ENCODE measurements around the gene CNNM1. TPM values are rescaled to one million over a fixed set of nuclear protein-coding genes. Genes with fewer than 3 reads are reported as not detected.

Gene CNNM1
- total RNA-seq, 6 donors from 2014 or later = 0.40 to 1.1 (median 0.69) TPM; not detected in 1

GRCh38 chr10:99399664-99400063, 70.5 kb downstream of the CNNM1 start:
- TF ChIP-seq CTCF (IDR thresholded peaks at IDR 0.05) (no peak), POLR2A (IDR thresholded peaks at IDR 0.05) (no peak), EP300 (IDR thresholded peaks at IDR 0.05) (no peak), POLR2AphosphoS5 (IDR thresholded peaks at IDR 0.05) (no peak)
- Histone ChIP-seq H3K36me3 (peaks cover 0 to 77% (median 58%) of the 10 kb centered on the region in 4 donors), H3K4me3 (no peak overlapping the region), H3K27me3 (no peaks in the 10 kb centered on the region), H3K4me1 (peaks cover 0 to 9% (median 4%) of the 10 kb centered on the region in 4 donors), H3K9me3 (no peaks in the 10 kb centered on the region), H3K27ac (no peak overlapping the region)
- DNase-seq (no peak), ATAC-seq (ENCODE audit: low FRiP score in 2 of 2) (no peak)
- 100% methylated on average over 3 of the region's 3 CpGs for WGBS, 2 donors

GRCh38 chr10:99403674-99404073, 74.5 kb downstream of the CNNM1 start:
- TF ChIP-seq POLR2AphosphoS5 (IDR thresholded peaks at IDR 0.05) = no peak
- TF ChIP-seq CTCF (IDR thresholded peaks at IDR 0.05) = no peak
- no peak for TF ChIP-seq POLR2A (IDR thresholded peaks at IDR 0.05)
- no peak for TF ChIP-seq EP300 (IDR thresholded peaks at IDR 0.05)
- Histone ChIP-seq H3K27ac (no peak overlapping the region), H3K4me3 (no peak overlapping the region), H3K27me3 (no peaks in the 10 kb centered on the region), H3K9me3 (no peaks in the 10 kb centered on the region), H3K4me1 (no peaks in the 10 kb centered on the region), H3K36me3 (peaks cover 7 to 82% (median 60%) of the 10 kb centered on the region in 4 donors)
- DNase-seq (no peak), ATAC-seq (ENCODE audit: low FRiP score in 2 of 2) (no peak)
- WGBS, 2 donors = 73 to 85% methylated on average over 9 of the region's 9 CpGs

DNA sequence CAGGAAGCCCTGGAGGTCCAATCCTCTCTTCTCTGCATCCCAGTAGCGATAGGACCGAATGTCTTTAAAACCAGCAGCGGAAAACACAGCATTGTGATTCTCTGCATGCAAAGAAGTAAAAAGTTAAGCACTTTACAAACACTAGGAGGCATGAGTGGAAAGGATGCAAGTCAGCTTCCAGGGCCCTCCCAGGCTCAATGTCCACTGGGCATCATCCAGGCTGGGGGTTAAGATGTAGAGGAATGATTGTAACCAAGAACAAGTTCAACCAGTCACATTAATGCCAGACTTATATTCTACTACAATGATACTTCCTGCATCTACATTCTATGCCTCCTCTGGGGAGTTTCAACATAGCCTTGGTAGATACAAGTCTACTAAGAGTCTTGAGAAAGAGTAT, 77.0 kb downstream of the CNNM1 start:
- Histone ChIP-seq H3K36me3 (peaks cover 7 to 59% (median 45%) of the 10 kb centered on the region in 4 donors), H3K9me3 (no peaks in the 10 kb centered on the region), H3K4me1 (no peaks in the 10 kb centered on the region), H3K4me3 (no peak overlapping the region), H3K27me3 (no peaks in the 10 kb centered on the region), H3K27ac (no peak overlapping the region)
- DNase-seq (no peak), ATAC-seq (ENCODE audit: low FRiP score in 2 of 2) (no peak)
- 94 to 96% methylated on average over 3 of the region's 3 CpGs for WGBS, 2 donors
- no peak for TF ChIP-seq POLR2A (IDR thresholded peaks at IDR 0.05)

DNA sequence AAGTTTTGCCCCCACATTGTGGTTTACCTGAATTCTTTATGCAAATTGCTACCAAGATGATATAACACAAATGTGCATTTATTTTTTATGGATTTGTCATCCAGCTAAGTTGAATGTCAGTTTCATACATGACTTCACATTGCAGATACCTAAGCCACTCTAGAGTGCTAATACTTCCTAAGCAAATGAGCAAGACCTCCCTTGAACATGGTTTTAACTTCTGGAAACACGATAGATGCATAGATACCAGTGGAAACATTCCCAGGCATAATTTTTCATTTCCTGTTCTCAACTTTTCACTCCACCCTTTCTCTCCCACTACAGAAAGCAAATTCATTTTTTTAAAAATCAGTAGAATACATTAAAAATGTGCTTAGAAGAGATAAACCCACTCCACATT, 81.0 kb downstream of the CNNM1 start:
- ATAC-seq (ENCODE audit: low FRiP score in 2 of 2) (no peak), DNase-seq (no peak)
- Histone ChIP-seq H3K27ac (no peak overlapping the region), H3K9me3 (no peaks in the 10 kb centered on the region), H3K27me3 (no peaks in the 10 kb centered on the region), H3K4me3 (no peak overlapping the region), H3K36me3 (peaks cover 7 to 21% (median 13%) of the 10 kb centered on the region in 4 donors), H3K4me1 (no peaks in the 10 kb centered on the region)
- 47 to 80% methylated on average over 1 of the region's 1 CpG for WGBS, 2 donors
- no peak for TF ChIP-seq POLR2A (IDR thresholded peaks at IDR 0.05)
- no peak for TF ChIP-seq EP300 (IDR thresholded peaks at IDR 0.05)
- TF ChIP-seq POLR2AphosphoS5 (IDR thresholded peaks at IDR 0.05) = no peak
- no peak for TF ChIP-seq CTCF (IDR thresholded peaks at IDR 0.05)

GRCh38 chr10:99410876-99411275, 81.7 kb downstream of the CNNM1 start:
- Histone ChIP-seq H3K27ac (no peak overlapping the region), H3K4me1 (no peaks in the 10 kb centered on the region), H3K9me3 (no peaks in the 10 kb centered on the region), H3K4me3 (no peak overlapping the region), H3K27me3 (no peaks in the 10 kb centered on the region), H3K36me3 (peaks cover 6 to 14% (median 9%) of the 10 kb centered on the region in 4 donors)
- no peak for TF ChIP-seq POLR2AphosphoS5 (IDR thresholded peaks at IDR 0.05)
- no peak for TF ChIP-seq CTCF (IDR thresholded peaks at IDR 0.05)
- TF ChIP-seq EP300 (IDR thresholded peaks at IDR 0.05) = no peak
- no peak for TF ChIP-seq POLR2A (IDR thresholded peaks at IDR 0.05)
- 93 to 95% methylated on average over 2 to 4 of the region's 4 CpGs for WGBS, 2 donors
- DNase-seq (no peak), ATAC-seq (ENCODE audit: low FRiP score in 2 of 2) (no peak)
